Activated naive CD8-positive, alpha-beta T cell (primary cell): ENCODE results near the gene SAA1.
"Not testable (repeated sequence)": the region's sequence is repeated elsewhere in the genome, so short reads cannot be mapped to it uniquely, and the experiment has no call there.

Experiments used
- H3K27ac Mint-ChIP-seq: one replicate; pipeline ENCODE4 v1.8.0; 2021; ENCODE audit warnings: mixed read lengths
- H3K27me3 Mint-ChIP-seq: one replicate; pipeline ENCODE4 v1.8.0; 2021; ENCODE audit warnings: mixed read lengths
- H3K36me3 Mint-ChIP-seq: one replicate; pipeline ENCODE4 v1.8.0; 2021; ENCODE audit warnings: mixed read lengths
- H3K4me1 Mint-ChIP-seq: one replicate; pipeline ENCODE4 v1.8.0; 2021; ENCODE audit warnings: low read depth, mixed read lengths
- H3K4me3 Mint-ChIP-seq: one replicate; pipeline ENCODE4 v1.8.0; 2021; ENCODE audit warnings: mild to moderate bottlenecking, mixed read lengths
- H3K9me3 Mint-ChIP-seq: one replicate; pipeline ENCODE4 v1.8.0; 2021; ENCODE audit warnings: low read depth, mixed read lengths

SAA1 gene

DNA sequence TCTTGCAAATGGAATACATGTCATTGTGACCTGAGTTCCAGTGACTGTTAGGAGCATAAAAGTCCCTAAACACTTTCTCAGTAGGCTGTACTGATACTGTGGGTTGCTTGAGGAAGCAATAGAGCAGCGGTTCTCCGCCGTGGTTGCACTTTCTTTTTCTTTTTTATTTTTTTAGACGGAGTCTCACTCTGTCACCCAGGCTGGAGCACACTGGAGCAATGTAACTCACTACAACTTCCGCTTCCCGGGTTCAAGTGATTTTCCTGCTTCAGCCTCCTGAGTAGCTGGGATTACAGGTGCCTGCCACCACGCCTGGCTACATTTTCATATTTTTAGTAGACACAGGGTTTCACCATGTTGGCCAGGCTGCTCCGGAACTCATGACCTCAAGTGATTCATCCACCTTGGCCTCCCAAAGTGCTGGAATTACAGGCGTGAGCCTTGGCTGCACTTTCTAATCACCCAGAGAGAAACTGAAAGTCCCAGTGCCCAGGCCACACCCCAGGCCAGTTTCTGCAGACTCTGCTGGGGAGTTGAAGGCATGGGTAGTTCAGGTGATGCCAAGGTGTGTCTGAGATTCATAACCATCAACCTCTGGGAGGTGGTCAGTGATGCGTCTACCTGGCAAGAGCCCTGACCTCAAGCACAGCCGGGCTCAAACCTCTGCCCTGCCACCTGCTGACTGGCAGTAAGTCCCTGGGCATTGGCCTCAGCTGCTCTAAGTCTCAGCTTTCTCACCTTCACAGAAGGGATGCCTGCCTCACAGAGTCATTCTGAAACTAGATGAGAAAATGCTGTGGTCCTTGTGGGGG lies 19.5 kb upstream of the SAA1 start:
- H3K4me1 Mint-ChIP-seq, H3K27ac Mint-ChIP-seq, H3K9me3 Mint-ChIP-seq, H3K27me3 Mint-ChIP-seq, H3K36me3 Mint-ChIP-seq: not testable (repeated sequence)
- peak overlapping the region; percentile 38 for H3K4me3 Mint-ChIP-seq

DNA sequence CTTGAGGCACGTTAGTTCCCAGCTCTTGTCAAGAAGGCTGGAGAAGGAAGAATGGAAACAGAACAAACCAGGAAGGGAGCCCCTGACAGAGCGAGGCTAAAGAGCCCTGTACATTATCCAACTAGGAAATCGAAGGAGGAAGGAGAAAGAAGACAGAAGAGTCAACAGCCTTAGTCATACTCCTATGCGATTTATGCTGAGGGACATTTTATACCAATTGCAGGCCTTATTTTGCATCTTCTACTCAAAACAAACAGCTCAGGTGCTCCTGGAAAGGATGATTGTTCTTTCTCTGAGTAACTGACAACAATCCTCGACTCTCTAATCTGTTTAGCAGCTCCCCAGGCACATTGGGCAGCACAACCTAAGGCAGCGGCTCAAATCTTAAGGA lies 18.9 kb upstream of the SAA1 start:
- not testable (repeated sequence) for H3K4me3 Mint-ChIP-seq, H3K9me3 Mint-ChIP-seq, H3K27ac Mint-ChIP-seq, H3K27me3 Mint-ChIP-seq, H3K36me3 Mint-ChIP-seq, H3K4me1 Mint-ChIP-seq

- Mint-ChIP-seq H3K36me3 (no peaks in the 10 kb centered on the region), H3K9me3 (peaks cover under 1% of the 10 kb centered on the region), H3K4me3 (no peak within 1 kb of the TSS), H3K4me1 (peaks cover 5% of the 10 kb centered on the region), H3K27me3 (no peaks in the 10 kb centered on the region), H3K27ac (no peak within 1 kb of the TSS)
Measured at GRCh38 chr11:18248561-18248960, 17.5 kb upstream of the SAA1 start, which contains the start of gene SAA2. Gene SAA2 (minus strand): TSS chr11:18248668. CDS start chr11:18248011, 657 bp downstream.

DNA sequence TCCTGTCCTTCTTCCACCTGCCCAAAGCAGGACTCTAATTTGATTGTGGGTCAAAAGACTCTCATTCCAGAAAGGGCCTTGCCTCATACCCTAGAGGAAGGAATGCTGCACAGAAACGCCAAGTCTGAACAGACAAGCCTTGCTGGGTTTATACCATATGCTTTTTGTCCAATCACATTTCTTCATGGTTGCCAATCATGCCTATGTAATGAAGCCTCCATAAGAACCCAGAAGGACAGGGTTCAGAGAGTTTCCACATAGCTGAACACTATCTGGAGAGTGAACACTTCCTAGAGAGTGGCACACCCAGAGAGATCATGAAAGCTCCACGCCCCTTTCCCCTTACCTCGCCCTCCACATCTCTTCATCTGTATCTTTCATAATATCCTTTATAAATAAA lies 12.8 kb upstream of the SAA1 start:
- H3K9me3 Mint-ChIP-seq, result no peaks in the 10 kb centered on the region
- H3K36me3 Mint-ChIP-seq, result no peaks in the 10 kb centered on the region
- no peak overlapping the region for H3K27ac Mint-ChIP-seq
- H3K4me1 Mint-ChIP-seq, result no peaks in the 10 kb centered on the region
- no peaks in the 10 kb centered on the region for H3K27me3 Mint-ChIP-seq
- no peak overlapping the region for H3K4me3 Mint-ChIP-seq

- no peak overlapping the region for H3K27ac Mint-ChIP-seq
- no peaks in the 10 kb centered on the region for H3K36me3 Mint-ChIP-seq
- H3K27me3 Mint-ChIP-seq, result no peaks in the 10 kb centered on the region
- no peak overlapping the region for H3K4me3 Mint-ChIP-seq
- no peaks in the 10 kb centered on the region for H3K4me1 Mint-ChIP-seq
- no peaks in the 10 kb centered on the region for H3K9me3 Mint-ChIP-seq
Measured at GRCh38 chr11:18253778-18254338, 12.2 kb upstream of the SAA1 start.

GRCh38 chr11:18254781-18255361 lies 11.2 kb upstream of the SAA1 start:
- Mint-ChIP-seq H3K4me3 (no peak overlapping the region), H3K4me1 (no peaks in the 10 kb centered on the region), H3K36me3 (no peaks in the 10 kb centered on the region), H3K27me3 (no peaks in the 10 kb centered on the region), H3K9me3 (no peaks in the 10 kb centered on the region), H3K27ac (no peak overlapping the region)

- Mint-ChIP-seq H3K27ac (no peak overlapping the region), H3K36me3 (no peaks in the 10 kb centered on the region), H3K4me3 (no peak overlapping the region), H3K4me1 (no peaks in the 10 kb centered on the region), H3K9me3 (no peaks in the 10 kb centered on the region), H3K27me3 (no peaks in the 10 kb centered on the region)
Measured at GRCh38 chr11:18259259-18259658, 6.8 kb upstream of the SAA1 start.

GRCh38 chr11:18261721-18262120 lies 4.3 kb upstream of the SAA1 start:
- Mint-ChIP-seq H3K36me3 (no peaks in the 10 kb centered on the region), H3K27me3 (no peaks in the 10 kb centered on the region), H3K4me3 (no peak overlapping the region), H3K27ac (no peak overlapping the region), H3K4me1 (no peaks in the 10 kb centered on the region), H3K9me3 (no peaks in the 10 kb centered on the region)

DNA sequence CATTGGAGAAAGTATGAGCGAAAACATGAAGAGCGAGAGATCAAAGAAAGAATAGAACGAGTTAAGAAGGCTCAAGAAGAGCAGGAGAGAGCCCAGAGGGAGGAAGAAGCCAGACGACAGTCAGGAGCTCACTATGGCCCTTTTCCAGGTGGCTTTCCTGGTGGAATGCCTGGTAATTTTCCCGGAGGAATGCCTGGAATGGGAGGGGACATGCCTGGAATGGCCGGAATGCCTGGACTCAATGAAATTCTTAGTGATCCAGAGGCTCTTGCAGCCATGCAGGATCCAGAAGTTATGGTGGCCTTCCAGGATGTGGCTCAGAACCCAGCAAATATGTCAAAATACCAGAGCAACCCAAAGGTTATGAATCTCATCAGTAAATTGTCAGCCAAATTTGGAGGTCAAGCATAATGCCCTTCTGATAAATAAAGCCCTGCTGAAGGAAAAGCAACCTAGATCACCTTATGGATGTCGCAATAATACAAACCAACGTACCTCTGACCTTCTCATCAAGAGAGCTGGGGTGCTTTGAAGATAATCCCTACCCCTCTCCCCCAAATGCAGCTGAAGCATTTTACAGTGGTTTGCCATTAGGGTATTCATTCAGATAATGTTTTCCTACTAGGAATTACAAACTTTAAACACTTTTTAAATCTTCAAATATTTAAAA lies 3.2 kb upstream of the SAA1 start:
- not testable (repeated sequence) for H3K4me3 Mint-ChIP-seq, H3K36me3 Mint-ChIP-seq, H3K27ac Mint-ChIP-seq, H3K27me3 Mint-ChIP-seq, H3K4me1 Mint-ChIP-seq, H3K9me3 Mint-ChIP-seq

DNA sequence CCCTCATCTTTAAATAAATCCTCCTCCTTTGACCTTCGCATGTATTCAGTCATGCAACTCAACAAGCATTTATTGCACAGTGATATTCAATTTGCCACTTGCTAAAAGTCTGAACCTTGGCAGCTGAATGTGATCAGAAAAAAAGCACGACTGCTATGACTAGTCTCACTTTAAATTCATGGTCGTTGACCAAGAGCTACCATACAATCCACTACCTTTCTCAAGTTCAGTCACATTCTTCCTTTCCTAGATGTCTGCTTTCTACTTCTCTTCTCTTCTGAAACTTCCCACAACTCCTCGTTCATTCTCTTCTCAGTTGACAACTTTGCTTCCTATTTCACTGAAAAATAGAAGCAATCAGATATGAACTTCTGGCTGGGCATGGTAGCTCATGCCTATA lies 2.0 kb upstream of the SAA1 start:
- Mint-ChIP-seq H3K27me3 (no peaks in the 10 kb centered on the region), H3K9me3 (no peaks in the 10 kb centered on the region), H3K4me3 (no peak overlapping the region), H3K4me1 (no peaks in the 10 kb centered on the region), H3K27ac (no peak overlapping the region), H3K36me3 (no peaks in the 10 kb centered on the region)

DNA sequence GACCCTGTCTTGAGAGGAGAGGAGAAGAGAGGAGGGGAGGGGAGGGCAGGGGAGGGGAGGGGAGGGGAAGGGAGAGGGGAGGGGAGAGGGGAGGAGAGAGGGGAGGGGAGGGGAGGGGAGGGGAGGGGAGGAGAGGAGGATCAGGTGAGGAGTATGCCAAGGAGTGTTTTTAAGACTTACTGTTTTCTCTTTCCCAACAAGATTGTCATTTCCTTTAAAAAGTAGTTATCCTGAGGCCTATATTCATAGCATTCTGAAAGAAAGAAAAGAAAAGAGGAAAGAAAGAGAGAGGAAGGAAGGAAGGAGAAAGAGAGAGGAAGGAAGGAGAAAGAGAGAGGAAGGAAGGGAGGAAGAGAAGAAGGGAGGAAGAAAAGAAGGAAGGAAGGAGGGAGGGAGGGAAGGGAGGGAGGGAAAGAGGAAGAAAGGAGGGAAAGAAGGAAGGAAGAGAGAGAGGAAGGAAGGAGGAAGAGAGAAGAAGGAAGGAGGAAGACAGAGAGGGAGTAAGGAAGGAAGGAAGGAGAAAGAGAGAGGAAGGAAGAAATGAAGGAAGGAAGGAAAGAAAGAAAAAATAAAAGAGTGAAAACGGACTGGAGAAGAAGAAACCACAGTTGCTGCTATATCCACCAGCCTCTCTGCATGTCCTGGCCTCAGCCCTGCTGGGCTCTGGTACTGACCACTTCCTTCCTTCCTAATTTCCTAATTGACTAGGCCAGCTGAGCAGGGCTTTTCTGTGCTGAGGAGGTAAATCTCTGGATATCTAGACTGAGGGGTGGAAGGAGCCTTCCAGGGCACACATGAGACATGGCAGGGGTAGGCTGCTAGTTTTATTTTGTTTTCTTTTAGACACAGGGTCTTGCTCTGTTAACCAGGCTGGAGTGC lies 1.1 kb upstream of the SAA1 start:
- no peaks in the 10 kb centered on the region for H3K9me3 Mint-ChIP-seq
- H3K36me3 Mint-ChIP-seq, result no peaks in the 10 kb centered on the region
- no peaks in the 10 kb centered on the region for H3K27me3 Mint-ChIP-seq
- no peak overlapping the region for H3K4me3 Mint-ChIP-seq
- no peak overlapping the region for H3K27ac Mint-ChIP-seq
- no peaks in the 10 kb centered on the region for H3K4me1 Mint-ChIP-seq

DNA sequence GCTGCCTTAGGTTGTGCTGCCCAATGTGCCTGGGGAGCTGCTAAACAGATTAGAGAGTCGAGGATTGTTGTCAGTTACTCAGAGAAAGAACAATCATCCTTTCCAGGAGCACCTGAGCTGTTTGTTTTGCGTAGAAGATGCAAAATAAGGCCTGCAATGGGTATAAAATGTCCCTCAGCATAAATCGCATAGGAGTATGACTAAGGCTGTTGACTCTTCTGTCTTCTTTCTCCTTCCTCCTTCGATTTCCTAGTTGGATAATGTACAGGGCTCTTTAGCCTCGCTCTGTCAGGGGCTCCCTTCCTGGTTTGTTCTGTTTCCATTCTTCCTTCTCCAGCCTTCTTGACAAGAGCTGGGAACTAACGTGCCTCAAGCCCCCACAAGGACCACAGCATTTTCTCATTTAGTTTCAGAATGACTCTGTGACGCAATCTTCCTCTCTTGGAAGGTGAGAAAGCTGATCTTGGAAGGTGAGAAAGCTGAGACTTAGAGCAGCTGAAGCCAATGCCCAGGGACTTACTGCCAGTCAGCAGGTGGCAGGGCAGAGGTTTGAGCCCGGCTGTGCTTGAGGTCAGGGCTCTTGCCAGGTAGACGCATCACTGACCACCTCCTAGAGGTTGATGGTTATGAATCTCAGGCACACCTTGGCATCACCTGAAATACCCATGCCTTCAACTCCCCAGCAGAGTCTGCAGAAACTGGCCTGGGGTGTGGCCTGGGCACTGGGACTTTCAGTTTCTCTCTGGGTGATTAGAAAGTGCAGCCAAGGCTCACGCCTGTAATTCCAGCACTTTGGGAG lies 1.5 kb downstream of the SAA1 start:
- not testable (repeated sequence) for H3K27ac Mint-ChIP-seq, H3K4me3 Mint-ChIP-seq, H3K27me3 Mint-ChIP-seq, H3K9me3 Mint-ChIP-seq, H3K4me1 Mint-ChIP-seq, H3K36me3 Mint-ChIP-seq

GRCh38 chr11:18269252-18269651 lies 3.2 kb downstream of the SAA1 start:
- H3K36me3 Mint-ChIP-seq, H3K27me3 Mint-ChIP-seq, H3K4me1 Mint-ChIP-seq, H3K9me3 Mint-ChIP-seq, H3K4me3 Mint-ChIP-seq, H3K27ac Mint-ChIP-seq: not testable (repeated sequence)

DNA sequence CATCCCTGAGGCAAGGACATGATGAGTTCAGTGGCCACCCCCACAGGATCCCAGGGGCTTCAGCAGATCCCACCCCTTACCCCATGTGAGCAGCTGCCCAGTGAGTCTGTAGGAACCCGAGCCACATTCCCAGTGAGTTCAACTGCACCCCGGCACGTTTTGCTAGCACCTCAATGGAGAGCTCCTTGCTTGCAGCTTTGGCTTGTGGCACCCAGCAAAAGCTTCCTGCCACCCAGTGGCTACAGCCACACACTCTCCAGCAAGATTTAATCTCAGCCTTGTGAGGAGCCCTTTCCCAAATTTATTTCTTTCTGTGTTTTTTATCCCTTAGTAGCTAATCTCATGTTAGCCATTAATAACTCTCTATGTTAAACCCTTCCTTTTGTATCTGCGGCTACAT lies 4.0 kb downstream of the SAA1 start:
- Mint-ChIP-seq H3K27me3 (no peaks in the 10 kb centered on the region), H3K4me3 (no peak overlapping the region), H3K9me3 (no peaks in the 10 kb centered on the region), H3K4me1 (no peaks in the 10 kb centered on the region), H3K27ac (no peak overlapping the region), H3K36me3 (peaks cover 5% of the 10 kb centered on the region)
